HG03066 (cell line): ENCODE data around the gene UBA52.
"Not testable (repeated sequence)": the region's sequence is repeated elsewhere in the genome, so short reads cannot be mapped to it uniquely, and the experiment has no call there.

Experiments
- ATAC-seq: cut with Tn5 transposase; IDR thresholded peaks from one replicate; pipeline ENCODE4 v1.9.1; 2021; ENCODE audit warnings: low read depth; ENCODE audit not compliant: unreplicated experiment

UBA52 gene

GRCh38 chr19:18590273-18591272 is 18.9 kb downstream of the UBA52 start:
- ATAC-seq, result no peak

- no peak for ATAC-seq
Measured at GRCh38 chr19:18591735-18592385, 20.2 kb downstream of the UBA52 start.

- not testable (repeated sequence) for ATAC-seq
Measured at GRCh38 chr19:18592732-18593131, 21.1 kb downstream of the UBA52 start.

GRCh38 chr19:18593367-18594095 is 21.9 kb downstream of the UBA52 start:
- ATAC-seq, result no peak

- ATAC-seq, result no peak
Measured at GRCh38 chr19:18594096-18594823, 22.6 kb downstream of the UBA52 start.

- no peak for ATAC-seq
Measured at GRCh38 chr19:18594824-18595373, 23.2 kb downstream of the UBA52 start.

GRCh38 chr19:18595475-18595874 is 23.8 kb downstream of the UBA52 start:
- no peak for ATAC-seq

GRCh38 chr19:18596752-18597157 is 25.1 kb downstream of the UBA52 start:
- ATAC-seq, result no peak

GRCh38 chr19:18597809-18598660 is 26.4 kb downstream of the UBA52 start:
- ATAC-seq, result no peak

- ATAC-seq, result no peak
Measured at GRCh38 chr19:18599485-18599884, 27.8 kb downstream of the UBA52 start.

GRCh38 chr19:18600692-18601397 is 29.2 kb downstream of the UBA52 start:
- not testable (repeated sequence) for ATAC-seq

- no peak for ATAC-seq
Measured at GRCh38 chr19:18601875-18602274, 30.2 kb downstream of the UBA52 start.

- ATAC-seq, result no peak
Measured at GRCh38 chr19:18603255-18603957, 31.7 kb downstream of the UBA52 start.

- ATAC-seq, result no peak
Measured at GRCh38 chr19:18603958-18604819, 32.5 kb downstream of the UBA52 start.

GRCh38 chr19:18604820-18605159 is 33.1 kb downstream of the UBA52 start:
- ATAC-seq, result no peak

GRCh38 chr19:18605196-18605545 is 33.5 kb downstream of the UBA52 start:
- ATAC-seq, result no peak
